H1 (cell line): ENCODE results near the gene SSR2. TPM values are rescaled to one million over a fixed set of nuclear protein-coding genes. Genes with fewer than 3 reads are reported as not detected.

Experiments
- polyA plus RNA-seq, 7 experiments: library from polyadenylated mRNA; depleted of rRNA in 3 of 7; stranded (reverse) in 5 of 7; unstranded in 2 of 7; fragments of >200 nt in 5 of 7; fragments of 200-250 nt in 2 of 7; gene quantifications; 1 replicate in 5 of 7; 2 replicates in 1 of 7; 4 replicates in 1 of 7; pipeline versions ENCODE4 v1.2.1 to v1.2.3, GENCODE V29; 2011 to 2013; ENCODE audit warnings: missing spikeins in 2 of 7, mixed read lengths in 2 of 7
- total RNA-seq: library from RNA; stranded (reverse); fragmentation: NEBNext Ultra II Directional; extraction: Animal tissue kit (Norgen Biotek cat#: 25700); gene quantifications from 2 replicates; pipeline ENCODE4 v1.2.1, GENCODE V29; 2021
- TF ChIP-seq, protein P1 (sequence below): IDR thresholded peaks from 2 replicates; pipeline ENCODE4 v1.6.1; 2011; ENCODE audit warnings: low read depth, mild to moderate bottlenecking, low read length; ENCODE audit not compliant: insufficient read depth

The SSR2 gene
- total and polyA plus RNA-seq, 2 of the 8 experiments (the other 6 are each of a cell fraction or from before 2014, with no cell fraction given), result 190 to 648 TPM

DNA sequence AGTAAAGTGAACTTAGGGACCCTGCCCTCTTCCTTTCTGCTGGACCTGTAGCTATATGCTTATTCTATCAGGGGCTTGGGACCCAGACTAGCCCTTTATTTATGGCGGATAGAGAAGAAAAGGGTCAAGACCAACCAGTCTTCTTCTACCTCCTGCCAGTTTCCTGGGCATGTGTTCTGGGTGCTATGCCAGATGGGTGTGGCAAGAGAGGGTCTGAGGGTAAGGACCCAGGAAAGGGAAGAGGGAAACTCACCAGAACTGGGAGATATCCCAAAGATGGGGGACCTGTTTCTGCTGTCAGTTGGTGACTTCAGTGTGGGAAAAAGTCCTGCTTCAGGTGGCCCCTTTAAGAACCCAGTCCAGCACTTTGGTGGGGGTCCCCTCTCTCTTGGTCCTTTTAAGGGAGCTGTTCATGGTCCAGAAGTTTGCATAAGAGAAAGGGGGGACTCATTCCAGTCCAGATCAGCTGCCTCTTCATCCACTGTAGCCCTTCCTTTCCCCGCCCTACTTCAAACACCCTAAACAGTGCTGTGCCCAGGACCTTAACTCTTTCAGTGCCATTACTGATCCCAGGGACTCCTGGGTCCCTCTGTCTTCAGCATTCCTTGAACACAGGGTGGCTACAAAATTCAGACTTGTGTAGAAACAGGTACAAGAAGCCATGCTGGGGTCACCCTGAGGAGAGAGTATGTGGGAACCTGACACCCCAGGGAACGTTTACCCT lies 18.4 kb downstream of the SSR2 start (continued):
- TF ChIP-seq, protein P1, sequence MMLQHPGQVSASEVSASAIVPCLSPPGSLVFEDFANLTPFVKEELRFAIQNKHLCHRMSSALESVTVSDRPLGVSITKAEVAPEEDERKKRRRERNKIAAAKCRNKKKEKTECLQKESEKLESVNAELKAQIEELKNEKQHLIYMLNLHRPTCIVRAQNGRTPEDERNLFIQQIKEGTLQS, result no peak
